SK-N-MC (cell line): ENCODE data around the gene SLC16A9.

Experiments used
- EZH2 ChIP-seq: fragments of 200-600 bp; sonication (generic); IDR thresholded peaks from one replicate; pipeline ENCODE4 v1.6.1; 2017; ENCODE audit warnings: antibody characterized with exemption
- FOXP2 ChIP-seq: optimal IDR thresholded peaks from 2 replicates; pipeline ENCODE3; 2011; ENCODE audit warnings: mild to moderate bottlenecking, moderate library complexity; ENCODE audit not compliant: insufficient read depth; ENCODE audit errors: extremely low read length, control extremely low read depth
- POLR2AphosphoS5 ChIP-seq: IDR thresholded peaks from 2 replicates; pipeline ENCODE4 v1.6.1; 2012; ENCODE audit warnings: mild to moderate bottlenecking, low read depth, low read length, borderline replicate concordance

- no peak for TF ChIP-seq EZH2
- no peak for TF ChIP-seq POLR2AphosphoS5
- no peak for TF ChIP-seq FOXP2
These were observed 22.0 kb downstream of the SLC16A9 start for GRCh38 chr10:59687657-59688056.
